ENCODE measurements around the gene GCSAM.
"Not testable (repeated sequence)": the region's sequence is repeated elsewhere in the genome, so short reads cannot be mapped to it uniquely, and the experiment has no call there.

The GCSAM gene

DNA sequence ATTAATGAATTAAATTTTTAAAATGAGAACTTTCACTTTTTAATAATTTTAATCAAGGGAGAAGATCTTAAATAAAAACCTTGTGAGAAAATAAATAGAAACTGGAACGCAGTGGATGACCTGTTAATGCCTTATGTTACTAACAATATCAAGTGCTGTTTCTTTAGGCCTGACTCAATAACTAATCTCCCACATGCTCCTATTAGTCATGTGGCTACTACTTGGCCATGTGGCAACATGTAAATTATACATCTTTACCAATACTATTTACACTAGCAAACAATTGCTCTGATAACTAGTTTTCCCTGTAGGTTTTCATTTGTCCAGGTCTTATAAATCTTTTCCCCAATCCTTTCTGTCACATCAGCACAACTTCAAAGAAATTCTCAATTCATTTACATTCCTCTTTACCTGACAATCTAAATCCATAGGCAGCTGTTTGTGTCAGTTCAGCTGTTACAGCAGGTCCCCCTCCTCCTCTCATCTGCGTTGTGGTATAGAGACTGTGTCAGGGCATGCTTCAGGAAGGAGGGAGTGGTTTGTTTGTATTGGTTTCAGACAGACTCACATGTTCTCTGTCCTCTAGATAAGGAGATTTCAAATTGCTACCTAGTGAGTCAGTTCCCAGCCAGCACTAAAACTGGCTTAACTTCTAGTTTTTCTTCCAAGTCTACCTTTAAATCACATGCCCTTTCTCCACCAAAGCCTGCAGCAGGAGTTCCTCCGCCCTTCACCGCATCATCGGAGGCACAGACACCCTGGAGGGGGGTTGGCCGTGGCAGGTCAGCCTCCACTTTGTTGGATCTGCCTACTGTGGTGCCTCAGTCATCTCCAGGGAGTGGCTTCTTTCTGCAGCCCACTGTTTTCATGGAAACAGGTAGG, 58.2 kb downstream of the GCSAM start:
- FAIRE-seq (peak; percentile 68), DNase-seq (ENCODE audit: insufficient read length, low spot score) (peak; percentile 76)

DNA sequence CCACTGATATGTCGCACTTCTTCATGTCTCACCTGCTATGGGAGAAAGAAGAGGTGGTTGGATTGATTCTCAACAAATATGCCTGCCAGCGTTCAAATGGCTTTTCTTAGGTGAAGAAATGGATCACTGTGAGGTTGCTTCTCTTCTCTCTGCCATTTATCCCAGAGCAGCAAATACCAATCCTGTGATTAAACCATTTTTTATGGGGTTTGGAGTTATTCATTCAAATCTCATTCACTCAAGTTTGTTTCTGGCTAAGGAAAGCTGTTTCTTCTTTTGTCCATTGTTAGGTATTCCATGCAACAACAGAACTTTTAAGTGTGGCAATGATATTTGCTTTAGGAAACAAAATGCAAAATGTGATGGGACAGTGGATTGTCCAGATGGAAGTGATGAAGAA, 59.0 kb downstream of the GCSAM start:
- FAIRE-seq: no peak
- no peak for DNase-seq (ENCODE audit: insufficient read length, low spot score)

GRCh38 chr3:112072387-112073060, 60.5 kb downstream of the GCSAM start:
- not testable (repeated sequence) for DNase-seq (ENCODE audit: insufficient read length, low spot score); FAIRE-seq

All from HTR-8/SVneo (cell line).